Mesenteric fat pad (tissue), 1 donor: ENCODE results near the gene ULK3. TPM values are rescaled to one million over a fixed set of nuclear protein-coding genes. Genes with fewer than 3 reads are reported as not detected.

ENCODE experiments used
- DNase-seq: peaks from one replicate; pipeline ENCODE4 v3.0.0-alpha.2; 2020; ENCODE audit warnings: low spot score
- total RNA-seq: library from RNA; stranded (reverse); fragmentation: NEBNext Ultra II Directional; extraction: Animal tissue kit (Norgen Biotek cat#: 25700); gene quantifications from one replicate; pipeline ENCODE4 v1.2.1, GENCODE V29; 2021
- donor health status: DM: yes; HTN: yes; CAD: no.

ULK3 gene
- total RNA-seq, 1 donor from 2014 or later, result 31.5 TPM

- no peak for DNase-seq
Measured at GRCh38 chr15:74868059-74868458, 25.1 kb upstream of the ULK3 start.

GRCh38 chr15:74867466-74868038 lies 24.6 kb upstream of the ULK3 start:
- no peak for DNase-seq

DNA sequence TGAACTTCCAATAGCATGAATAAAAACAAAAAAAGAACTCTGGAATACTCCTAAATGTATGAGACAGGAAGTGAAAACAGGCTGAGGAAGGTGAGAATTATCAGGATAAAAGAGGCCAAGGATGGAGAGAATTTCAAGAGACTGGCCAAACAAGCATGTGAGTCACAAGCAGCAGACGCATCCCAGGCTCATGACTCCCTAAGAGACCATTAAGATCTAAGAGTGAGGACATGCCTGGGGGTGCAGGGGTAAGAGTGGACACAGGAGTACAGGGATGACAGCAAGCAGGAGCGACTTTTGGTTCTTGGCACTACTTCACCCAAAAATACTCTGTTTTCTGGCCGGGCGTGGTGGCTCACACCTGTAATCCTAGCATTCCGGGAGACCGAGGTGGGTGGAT lies 23.1 kb upstream of the ULK3 start:
- no peak for DNase-seq

DNA sequence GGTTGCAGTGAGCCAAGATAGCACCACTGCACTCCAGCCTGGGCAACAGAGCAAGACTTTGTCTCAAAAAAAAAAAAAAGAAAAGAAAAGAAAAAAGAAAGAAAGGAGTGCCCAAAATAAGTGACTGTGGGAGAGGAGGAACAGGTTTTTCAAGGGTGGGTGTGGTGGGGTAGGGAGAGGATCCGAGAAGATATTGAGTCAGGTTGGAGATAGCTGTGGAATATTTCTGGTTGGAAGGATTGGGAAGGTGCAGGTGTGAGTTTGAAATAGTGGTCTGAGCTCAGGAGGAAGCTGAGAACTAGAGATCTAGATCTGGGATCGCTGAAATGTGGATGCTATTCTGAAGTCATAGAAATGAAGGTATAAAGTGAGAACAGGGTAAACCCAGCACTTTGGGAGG lies 22.4 kb upstream of the ULK3 start:
- no peak for DNase-seq

- DNase-seq, result no peak
Measured at GRCh38 chr15:74864296-74864695, 21.3 kb upstream of the ULK3 start.

GRCh38 chr15:74863239-74864056 lies 20.5 kb upstream of the ULK3 start:
- no peak for DNase-seq

GRCh38 chr15:74858369-74858740 lies 15.4 kb upstream of the ULK3 start:
- no peak for DNase-seq

GRCh38 chr15:74857671-74858368 lies 14.9 kb upstream of the ULK3 start:
- no peak for DNase-seq

DNA sequence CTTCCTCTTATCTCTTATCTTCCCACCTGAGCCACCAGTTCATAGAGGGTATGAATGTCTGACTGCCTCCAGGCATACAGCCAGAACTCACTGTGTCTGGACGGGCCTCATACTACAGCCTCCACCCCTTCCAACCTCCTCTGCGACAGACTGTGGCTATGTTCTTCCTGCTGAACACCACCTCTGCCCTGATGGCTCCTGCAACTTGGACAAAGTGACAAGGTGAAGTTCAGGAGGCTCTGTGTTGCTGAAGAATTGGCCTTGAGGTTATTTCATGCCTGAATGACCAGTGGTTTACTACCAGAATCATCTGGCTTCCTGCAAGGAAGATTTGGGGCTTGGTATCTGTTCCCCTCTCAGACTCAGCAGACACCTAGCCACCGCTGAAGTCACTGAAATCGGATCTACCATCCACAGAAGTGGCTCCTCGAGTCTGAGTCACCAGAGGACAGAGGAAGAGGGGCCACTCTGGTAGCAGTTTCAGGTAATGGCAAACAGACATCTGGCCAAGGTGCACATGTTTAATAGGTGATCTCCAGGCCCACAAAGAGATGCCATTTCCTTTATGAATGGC lies 14.2 kb upstream of the ULK3 start:
- no peak for DNase-seq

- no peak for DNase-seq
Measured at GRCh38 chr15:74856537-74856936, 13.6 kb upstream of the ULK3 start.

DNA sequence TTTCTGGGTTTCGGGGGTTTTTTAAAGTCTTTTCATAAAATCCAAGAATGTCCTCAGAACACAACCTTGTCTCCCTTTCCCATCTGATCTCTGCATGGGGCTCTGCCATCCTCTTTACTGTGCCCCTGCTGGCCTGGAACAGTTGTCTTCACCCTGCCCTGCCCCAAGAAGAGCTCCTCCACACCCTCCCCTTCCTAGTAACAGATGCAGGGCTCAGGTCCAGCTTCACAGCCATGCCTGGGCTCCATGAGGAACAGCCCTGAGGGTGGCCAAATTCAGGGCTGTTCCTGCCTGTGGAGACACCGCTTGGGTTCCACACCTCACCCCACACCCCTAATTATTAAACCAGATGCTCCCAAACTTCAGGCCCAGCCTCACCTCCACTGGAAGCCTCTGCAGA lies 12.9 kb upstream of the ULK3 start:
- no peak for DNase-seq

DNA sequence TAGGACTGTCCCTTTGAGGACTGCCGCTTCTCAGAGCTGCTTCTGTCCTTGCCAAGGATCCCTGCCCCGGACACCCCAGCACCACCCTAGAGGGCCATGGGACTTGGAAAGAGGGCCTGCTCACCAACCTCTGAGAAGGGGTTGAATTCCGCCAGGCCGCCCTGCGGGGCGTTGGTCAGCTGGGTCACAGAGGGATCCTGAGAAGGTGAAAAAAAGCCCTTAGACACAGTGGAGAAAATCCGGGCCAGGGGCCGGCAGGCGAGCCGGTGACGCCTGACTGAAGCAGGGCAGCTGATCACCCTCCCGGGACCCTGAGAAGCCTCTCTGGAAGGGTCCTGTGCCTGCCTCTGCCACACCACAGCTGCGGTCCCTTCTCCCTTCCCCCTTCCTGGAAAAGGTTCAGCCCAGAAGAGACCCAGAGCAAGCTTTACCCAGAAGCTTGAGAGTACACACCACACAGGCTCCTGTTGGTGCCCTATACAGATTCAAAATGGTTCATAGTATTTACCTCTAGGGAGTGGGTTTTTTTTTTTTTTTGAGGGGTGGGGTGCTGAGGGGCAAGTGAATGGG lies 11.6 kb upstream of the ULK3 start:
- no peak for DNase-seq

- DNase-seq, result no peak
Measured at GRCh38 chr15:74851960-74852359, 9.0 kb upstream of the ULK3 start.

DNA sequence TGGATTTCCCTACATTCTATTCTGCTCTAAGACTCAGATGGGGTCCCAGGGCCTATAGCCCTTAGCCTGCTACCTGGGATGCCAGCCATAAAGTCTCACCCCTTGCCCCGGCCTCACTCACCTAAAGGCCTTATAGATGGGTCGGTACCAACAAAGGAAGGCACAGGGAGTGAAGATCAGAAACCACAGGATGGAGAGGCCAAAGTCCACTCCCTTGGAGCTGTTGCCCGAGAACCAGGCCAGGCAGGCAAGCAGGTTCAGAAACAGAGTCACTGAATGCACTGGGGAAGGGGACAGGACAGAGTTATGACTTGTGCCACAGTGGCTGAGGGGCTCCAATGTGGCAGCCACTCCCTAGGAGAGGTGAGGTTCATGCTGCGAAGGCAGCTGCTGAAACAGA lies 7.4 kb upstream of the ULK3 start:
- no peak for DNase-seq

- DNase-seq, result no peak
Measured at GRCh38 chr15:74847432-74847831, 4.5 kb upstream of the ULK3 start.

DNA sequence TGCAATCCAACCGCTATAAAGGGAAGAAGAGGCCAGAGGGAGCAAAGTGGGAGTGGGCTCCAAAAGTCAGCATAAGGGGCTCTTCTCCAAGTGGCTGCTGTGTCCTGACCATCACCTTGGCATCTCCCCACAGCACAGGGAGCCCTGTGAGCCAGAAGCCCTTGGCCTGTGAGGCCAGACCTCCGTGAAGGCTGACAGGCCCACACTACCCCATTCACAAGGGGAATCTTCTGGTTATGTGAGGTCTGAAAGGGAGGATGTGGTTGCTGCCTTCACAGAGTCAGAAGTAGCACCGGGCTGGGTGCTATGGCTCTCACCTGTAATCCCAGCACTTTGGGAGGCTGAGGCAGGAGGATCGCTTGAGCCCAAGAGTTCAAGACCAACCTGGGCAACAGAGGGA lies 2.6 kb upstream of the ULK3 start:
- DNase-seq, result no peak

DNA sequence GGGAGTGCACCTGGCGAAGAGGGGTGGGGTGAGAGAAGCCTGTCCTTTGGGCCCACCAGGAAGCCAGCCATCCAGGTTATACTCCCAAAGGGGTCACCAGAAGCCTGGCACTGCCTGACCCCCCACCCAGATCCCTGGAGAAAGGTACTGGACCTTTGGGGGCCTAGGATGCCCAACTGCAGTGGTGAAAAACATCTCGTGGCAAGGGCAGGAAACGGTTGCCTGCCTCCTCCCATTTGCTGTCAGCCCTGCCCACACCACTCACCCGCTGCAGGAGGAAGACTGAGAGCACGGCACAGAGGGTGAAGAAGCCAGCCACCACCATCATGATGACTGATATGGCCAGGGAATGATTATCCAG lies 2.2 kb upstream of the ULK3 start:
- DNase-seq, result no peak

- DNase-seq, result no peak
Measured at GRCh38 chr15:74844319-74845207, 1.6 kb upstream of the ULK3 start.

DNA sequence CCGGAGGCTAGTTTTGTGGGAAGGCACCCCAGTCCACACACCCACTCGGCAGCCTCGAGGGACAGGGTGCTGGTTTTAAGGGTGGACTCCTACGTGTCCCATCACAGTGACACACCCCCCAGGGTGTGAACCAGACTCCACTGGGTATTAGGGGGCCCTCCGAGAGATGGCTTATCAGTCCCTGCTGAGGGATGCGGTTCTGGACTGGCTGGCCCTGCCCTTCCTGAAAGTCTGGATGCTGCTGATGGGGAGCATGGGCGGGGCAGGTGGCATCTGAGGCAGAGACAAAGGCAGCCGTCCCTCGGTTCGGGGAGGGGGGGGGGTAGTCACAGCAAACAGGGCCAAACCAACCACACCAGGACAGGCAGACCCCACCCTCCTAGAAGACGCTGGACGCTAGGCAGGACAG lies 939 bp upstream of the ULK3 start:
- DNase-seq, result no peak

DNA sequence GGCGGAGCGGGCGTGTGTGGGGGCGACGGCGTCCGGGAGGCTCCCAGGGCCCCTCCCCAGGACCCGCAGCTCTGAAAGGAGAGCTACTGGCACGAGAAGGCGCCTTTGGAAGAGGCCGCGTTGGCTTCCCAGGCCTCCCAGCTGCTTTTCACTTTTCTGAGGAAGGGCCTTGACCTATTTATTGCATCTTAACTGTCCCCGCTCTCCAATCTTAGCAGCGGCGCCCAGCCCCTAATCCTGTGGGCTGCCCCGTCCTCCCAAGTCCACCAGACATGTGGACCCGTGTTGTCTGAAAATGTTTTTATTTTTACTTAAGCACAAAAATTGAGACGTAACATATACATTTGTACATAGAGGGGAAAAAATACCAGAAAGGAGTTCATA lies 481 bp upstream of the ULK3 start:
- DNase-seq, result no peak

DNA sequence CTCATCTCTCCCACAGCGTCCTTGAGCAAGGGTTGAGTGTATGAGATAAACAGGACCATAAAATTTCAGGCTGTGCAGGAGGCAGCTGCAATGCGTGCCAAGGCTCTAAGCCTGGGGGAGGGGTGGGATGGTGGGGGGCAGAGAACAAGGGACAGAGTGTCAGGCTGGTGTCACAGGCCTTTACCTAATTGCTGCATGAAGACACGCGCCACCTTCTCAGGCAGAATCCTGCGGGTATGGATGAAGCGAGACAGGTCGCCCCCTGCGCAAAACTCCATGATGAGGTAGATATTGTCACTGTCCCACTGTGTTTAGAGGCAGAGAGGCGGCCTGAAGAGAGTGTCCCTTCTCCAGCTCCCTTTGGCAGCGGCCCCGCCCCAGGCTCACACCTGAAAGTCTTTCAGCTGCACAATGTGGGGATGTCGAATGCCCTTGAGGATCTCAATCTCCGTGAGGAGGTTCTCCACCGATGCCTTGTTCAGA lies 1.0 kb downstream of the ULK3 start:
- DNase-seq, result no peak
